ENCODE data around the gene FBRSL1.
A peak's percentile ranks its signal among the peaks of the same experiment; 100 is the strongest.

Gene FBRSL1

DNA sequence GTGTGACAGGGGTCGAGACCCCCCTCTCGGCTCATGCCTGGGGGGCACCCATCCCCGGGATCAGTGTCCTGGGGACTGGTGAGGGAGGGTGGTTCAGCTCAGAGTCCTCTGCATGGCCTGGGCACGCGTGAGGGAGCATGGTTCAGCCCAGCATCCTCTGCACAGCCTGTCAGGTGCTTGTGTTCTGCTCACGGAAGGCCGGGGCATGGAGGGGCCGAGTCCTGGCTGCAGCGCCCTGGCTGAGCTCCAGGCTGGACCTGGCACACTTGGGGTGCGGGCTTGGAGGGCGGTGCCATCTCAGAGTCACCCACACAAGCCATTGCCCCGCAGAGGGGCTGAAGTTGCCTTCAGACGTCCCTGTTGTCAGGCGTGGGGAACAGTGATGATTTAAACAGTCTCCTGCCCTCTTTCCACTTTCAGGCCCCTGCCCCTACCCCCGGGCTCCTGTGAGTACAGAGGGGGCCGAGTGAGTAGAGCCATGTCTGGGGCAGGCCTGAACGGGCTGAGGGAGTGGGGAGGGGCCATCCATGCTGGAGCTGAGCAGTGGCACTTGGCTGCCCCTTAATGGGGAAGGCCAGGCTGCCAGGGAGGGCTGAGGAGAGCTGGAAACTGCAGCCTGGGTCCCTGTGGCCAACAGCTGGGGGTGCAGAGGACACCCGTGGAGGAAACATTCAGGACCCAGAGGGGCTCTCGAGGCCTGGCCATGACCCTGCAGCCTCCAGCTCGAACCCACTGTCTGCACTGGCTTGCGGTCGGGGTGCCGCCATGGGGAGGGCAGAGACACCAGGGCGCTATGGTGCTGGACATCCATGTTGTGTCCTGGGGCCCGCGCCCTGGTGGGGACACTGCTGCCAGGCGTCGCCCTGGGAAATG is 22.5 kb downstream of the FBRSL1 start:
- no peak for DNase-seq

DNA sequence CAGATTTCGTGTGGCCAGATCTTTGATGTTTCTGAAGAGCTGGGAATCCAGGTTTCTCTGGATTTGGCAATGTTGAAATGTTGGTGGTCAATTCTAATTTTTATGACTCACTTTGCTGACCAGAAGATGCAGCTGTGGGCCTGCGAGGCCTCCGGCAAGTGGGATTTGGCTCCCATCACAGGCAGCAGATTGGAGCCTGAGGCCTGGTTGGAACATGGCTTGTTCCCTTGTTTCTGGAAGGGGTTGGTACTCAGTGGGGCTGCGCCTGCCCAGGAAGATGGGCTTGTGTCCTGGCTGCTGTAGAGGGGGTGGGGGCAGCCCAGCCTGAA is 23.1 kb downstream of the FBRSL1 start:
- DNase-seq = no peak

DNA sequence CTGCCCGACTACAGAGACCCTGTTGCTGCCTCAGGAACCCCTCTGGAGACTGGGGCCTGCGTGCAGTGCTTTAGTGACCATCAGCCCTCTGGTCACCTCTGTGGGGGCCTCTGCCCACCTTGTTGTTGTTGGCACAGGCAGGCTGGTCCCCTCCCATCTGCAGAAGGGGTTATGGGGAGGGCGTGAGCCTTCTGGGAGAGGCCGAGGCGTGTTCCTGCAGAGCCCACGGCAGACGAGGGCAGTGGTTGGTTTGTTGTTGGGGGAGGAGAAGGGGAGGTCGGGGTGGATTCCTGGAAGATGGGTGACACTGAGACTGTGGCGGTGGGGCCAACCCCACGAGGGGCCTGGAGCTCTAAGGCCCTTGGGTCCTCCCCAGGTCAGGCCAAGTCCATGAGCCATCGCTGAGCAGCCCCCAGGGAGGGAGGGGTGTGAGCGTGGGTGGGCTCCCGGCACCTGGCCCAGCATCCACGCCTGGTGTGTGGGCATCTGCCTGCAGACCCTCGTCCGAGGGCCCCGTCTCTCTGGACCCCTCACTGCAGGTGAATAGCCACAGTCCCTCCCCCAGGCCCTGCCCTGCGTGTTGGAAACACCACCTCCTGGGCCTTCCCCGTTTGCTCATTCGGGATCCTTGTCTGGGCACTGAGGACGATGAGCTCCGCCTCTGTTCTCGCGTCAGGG is 23.6 kb downstream of the FBRSL1 start:
- DNase-seq = no peak

DNA sequence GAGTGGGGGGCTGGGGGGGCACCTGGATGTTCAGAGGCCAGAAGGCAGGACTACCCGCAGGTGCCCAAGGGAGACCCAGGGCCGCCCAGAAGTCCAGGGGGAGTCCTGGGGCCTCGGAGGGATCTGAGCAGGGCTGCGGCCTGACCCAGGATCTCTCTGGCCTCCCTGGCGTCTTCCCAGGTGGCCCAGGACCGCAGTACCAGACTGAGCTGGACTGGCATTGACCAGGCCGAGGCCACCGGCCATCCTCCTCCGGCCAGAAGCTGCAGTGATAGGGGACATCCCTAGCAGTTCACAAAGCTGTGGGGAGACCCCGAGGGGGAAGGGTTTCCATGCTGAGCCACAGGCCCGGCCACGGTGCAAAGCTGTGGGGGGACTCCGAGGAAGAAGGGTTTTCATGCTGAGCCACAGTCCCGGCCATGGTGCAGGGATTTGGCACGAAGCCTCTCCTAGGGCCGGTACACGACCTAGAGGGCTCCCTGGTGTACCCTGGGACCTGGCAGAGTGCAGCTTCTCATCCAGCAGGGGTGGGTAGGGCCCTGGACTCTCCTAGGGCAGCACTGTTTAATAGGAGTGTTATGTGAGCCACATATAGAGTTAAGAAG is 24.4 kb downstream of the FBRSL1 start:
- DNase-seq = no peak

DNA sequence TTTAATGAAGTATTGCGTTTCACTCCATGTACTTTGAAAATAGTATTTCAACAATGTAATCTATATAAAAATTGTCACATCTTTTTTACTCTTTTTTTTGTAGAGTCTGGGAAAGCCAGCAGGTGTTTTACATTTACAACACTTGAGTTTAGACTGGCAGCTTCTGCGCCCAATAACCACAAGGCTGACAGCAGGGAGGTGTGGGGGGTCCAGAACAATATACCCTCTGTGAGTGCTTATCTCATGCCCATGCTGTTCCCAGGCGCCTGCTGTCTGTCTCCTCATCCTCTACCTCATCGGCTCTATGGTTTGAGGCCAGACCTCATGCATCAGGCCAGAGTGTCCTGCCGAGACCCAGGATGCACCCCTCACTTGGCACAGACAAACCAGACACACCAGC is 24.9 kb downstream of the FBRSL1 start:
- no peak for DNase-seq

DNA sequence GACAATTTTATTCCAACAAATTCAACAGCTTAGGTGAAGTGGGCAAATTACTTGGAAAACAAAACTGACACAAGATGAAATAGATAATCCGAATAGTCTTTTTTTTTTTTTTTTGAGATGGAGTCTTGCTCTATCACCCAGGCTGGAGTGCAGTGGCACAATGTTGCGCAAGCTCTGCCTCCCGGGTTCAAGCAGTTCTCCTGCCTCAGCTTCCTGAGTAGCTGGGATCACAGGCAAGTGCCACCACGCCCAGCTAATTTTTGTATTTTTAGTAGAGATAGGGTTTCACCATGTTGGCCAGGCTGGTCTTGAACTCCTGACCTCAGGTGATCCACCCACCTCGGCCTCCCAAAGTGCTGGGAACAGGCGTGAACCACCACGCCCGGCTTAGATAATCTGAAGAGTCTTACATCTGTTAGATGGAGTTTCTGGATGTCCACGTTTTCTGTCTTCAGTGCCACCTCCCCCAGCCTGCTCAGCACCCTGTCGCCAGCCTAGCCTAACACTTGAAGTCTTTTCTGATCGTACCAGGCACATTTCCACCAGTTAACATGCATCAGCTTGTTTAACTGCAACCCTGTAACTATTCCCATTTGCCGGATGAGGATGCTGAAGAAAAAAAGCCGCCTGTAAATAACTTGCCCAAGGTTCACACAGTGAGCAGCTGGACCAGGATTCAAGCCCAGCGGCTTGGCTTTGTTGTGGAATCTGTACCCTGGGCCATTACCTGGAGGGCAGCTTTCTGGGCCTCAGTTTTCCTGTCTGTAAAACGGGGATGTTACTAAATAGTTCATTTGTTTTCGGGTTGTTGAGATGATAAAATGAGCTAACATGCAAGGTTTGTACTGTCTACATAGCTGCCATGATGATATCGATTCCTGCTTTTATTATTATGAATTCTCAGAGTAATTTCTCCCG is 26.4 kb downstream of the FBRSL1 start:
- no peak for DNase-seq

DNA sequence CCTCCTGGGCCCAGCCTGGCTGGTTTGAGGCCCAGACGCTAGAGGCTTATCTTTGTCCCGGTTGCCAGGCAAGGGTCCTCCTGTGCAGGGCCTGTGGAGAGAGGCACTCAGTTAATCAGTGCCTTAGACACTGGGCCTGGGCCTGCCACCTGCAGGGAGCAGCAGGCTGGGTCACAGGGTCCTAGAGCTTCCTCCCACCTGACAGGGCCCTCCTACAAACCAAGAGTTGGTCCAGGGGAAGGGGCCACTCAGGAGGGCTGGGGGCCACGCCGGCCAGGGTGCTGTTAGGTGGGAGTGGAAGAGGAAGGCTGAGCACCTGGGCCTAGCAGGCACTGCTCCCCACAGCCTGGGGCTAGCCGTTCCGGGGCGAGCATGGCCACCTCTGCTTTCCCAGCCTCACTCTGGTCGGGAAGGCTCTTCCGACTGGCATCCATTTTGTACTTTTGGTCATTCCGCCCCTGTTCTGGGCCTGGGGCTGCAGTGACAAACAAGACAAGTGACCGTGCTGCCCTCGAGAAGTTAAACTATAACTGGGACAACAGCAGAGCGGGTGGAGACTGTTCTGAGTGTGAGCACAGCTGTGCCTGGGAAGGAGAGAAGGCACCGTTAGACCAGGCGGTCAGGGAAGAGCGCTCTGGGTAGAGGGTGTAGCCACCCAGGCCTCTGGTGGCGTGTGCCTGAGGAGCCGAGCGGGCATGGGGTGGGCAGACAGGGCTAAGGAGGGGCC is 27.2 kb downstream of the FBRSL1 start:
- no peak for DNase-seq

DNA sequence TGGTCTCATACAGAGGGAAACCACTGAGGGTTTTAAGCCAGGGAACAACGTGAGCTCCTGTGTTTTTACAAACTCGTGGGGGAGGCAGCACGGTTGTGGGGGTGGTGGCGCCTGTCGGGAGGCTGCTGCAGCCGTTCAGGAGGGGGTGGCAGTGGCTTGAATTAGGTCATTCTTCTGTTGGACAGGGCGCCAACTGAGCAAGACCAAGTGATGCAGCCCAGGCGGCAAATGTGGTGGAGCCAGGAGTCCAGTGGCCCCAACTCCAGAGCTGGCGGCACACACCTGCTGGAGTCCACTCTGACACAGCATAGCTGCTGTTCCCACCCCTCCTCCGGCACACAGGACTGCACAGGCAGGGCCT is 27.8 kb downstream of the FBRSL1 start:
- no peak for DNase-seq

DNA sequence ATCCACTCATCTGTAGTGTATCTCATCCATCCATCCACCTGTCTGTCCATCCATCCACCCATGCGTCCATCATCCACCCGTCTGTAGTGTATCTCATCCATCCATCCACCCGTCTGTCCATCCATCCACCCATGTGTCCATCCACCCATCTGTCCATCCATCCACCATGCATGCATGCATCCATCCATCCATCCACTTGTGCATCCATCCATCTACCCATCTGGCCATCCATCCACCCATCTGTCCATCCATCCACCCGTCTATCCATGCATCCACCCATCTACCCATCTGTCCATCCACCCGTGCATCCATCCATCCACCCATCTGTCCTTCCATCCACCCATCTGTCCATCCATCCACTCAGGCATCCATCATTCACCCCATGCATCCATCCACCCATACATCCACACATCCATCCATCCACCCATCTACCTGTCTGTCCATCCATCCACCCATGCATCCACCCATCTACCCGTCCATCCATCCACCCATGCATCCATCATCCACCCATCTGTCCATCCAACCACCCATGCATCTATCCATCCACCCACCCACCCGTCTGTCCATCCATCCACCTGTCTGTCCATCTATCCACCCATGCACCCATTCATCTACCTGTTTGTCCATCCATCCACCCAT is 28.5 kb downstream of the FBRSL1 start:
- DNase-seq = no peak

DNA sequence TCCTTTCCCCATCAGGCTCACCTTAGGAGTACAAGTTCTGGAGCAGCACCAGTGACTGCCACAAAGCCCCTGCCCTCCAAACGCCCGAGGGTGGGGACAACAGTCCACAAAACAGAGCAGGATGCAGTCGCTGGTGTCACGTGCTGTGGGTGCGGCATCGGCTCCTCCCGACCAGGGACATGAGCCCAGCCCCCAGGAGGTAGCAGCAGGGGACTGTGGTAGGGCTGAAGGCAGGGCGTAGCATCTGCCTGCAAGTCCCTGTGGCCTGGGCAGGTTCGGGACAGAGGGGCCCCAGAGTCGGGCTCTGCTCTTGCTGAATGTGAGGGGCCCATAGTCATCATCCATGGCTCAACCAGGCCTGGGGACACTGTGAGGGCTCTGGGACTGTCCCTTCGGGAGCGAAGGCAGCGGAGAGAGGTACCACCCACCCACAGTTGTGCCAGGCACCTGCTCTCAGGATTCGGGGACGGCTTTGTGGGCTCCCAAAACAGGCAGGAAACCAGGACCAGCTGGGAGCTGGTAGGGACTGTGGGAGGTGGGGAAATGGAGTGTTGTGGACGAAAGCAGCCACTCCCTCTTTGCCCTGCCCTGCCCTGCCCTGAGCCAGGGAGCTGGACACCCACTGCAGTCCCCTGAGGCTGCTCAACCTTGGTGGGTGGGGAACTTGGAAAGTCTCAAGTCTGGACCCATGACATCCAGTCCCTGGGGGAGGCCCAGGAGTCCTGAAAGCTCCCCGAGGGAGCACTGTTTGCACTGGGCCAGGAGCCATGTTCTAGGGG is 30.7 kb downstream of the FBRSL1 start:
- DNase-seq = no peak

DNA sequence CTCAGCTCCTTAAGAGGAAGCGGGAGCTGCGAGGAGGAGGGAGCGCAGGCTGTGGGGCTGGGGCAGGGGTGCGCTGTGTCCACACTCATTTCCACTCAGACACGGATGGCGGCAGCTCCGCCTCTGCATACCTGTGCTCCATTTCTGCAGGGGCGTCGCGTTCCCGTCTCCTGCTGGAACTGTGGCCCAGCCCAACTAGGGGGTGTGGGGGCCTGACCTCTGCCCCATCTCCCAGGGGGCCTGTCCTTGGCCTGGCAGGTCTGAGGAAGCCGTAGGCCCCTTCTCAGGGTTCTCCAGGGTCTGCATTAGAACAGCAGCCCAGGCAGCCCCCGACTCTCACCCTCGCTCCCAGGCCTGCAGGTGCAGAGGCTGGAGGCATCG is 31.2 kb downstream of the FBRSL1 start:
- no peak for DNase-seq

DNA sequence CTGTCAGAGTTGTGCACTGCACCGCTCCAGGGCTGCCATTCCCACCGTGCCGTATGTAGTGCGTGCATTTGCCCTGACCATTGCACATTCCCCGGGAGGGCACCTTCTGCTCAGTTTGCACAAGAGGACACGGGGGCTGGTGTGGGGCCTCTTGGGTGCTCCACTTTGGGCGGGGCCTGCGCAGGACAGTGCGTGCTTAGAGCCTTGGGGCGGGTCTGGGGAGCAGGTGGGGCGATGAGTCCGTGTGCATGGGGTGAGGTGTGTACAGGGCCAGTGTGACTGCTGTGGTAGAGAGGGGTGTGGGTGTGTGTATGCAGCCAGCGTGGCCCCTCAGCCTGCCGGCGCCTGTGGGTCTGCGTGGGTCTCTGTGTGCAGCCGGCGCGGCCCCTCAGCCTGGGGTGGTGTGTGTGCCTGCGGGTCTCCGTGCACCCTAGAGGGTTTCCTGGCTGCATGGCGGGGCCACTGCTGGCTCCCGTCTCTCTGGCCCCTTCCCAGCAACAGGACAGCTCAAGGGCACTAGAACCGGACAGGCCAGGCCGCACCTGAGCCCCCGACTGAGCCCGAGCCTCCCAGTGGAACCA is 31.9 kb downstream of the FBRSL1 start:
- no peak for DNase-seq

DNA sequence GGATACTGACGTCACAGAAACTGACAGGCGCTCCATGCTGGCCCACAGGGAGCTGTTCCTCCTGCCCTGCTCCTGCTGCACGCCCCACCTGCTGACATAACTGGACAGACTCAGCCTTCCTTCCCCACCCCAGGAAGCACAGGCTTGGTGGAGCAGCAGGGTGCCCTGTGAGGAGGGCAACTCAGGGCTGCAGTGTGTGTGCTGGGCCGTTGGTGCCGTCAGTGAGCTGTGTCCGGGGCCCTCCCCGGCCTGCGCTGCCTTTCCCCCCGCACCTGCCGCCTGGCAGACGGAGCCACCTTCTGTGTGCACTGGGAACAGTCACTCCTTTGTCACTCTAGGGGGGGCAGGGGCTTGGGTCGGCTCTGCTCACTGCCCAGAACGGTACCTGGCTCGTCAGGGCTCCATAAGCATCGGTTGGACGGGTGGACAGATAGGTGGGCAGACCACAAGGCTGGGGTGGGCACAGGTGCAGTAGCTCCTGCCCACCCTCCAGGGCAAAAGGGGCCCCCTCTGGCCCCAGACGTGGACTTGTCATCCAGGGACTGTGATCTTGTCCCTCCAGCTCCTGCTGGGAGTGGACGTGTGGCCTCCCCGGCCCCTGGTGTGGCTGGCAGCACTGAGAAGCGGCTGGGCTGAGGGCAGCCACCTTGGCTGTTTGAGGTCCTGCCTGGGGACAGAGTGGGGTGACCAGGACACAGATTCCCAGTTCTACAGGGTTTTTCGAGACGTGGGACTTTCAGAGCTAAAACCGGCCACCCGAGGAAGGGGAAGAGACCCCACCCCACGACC is 32.8 kb downstream of the FBRSL1 start:
- no peak for DNase-seq

DNA sequence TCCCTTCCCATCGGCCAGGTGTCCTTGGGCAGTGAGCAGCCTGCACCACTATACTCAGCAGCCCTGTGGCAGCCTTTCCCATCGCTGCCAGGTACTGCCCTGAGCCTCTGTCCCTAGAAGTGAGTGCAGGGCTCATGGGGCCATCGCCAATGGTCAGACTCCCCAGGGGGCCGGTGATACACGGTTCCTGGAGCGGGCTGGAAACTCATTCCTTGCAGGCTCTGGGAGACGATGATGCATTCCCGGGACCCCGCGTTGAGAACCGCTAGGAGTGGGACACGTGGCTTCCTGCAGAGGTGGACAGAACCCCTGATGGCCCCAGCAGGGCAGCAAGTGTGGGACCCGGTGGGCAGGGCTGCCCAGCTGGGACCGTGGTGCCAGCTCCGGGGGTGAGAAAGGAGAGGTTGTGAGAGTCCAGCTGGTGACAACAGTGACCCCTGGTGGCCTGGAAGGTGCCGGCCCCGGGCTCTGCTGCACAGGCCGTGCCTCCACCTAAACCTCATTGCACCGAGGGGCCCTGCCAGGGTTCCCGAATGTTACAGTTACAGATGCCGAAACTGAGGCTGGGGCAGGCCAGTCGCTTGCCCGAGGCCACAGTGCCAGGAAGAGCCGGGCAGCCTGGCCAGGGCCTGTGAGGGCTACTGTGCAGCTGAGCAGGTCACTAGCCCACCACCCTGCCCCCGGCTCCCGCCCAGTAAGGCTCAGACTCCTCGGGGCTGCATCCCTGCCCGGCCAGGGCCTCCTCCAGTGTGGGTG is 33.8 kb downstream of the FBRSL1 start:
- DNase-seq = peak; percentile 35 to 71 (median 59)

DNA sequence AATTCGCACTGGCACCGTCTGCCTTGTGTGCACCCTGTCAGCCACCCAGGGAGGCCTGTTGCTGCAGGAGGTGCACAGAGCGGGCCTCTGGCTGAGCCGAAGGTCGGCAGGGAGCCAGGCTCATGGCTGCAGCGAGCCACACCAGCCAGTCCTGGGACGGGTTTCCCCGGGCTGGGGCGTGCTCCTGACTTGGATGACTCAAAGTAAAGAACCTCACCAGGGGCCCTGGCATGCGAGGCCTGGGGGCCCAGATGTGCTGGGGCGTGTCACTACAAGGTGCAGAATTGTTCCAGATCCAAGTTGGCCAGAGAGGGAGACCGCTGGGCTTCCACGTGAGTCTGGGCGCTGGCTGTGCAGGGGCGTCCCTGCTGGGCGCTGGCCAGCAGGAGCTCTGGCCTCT is 34.5 kb downstream of the FBRSL1 start:
- no peak for DNase-seq

DNA sequence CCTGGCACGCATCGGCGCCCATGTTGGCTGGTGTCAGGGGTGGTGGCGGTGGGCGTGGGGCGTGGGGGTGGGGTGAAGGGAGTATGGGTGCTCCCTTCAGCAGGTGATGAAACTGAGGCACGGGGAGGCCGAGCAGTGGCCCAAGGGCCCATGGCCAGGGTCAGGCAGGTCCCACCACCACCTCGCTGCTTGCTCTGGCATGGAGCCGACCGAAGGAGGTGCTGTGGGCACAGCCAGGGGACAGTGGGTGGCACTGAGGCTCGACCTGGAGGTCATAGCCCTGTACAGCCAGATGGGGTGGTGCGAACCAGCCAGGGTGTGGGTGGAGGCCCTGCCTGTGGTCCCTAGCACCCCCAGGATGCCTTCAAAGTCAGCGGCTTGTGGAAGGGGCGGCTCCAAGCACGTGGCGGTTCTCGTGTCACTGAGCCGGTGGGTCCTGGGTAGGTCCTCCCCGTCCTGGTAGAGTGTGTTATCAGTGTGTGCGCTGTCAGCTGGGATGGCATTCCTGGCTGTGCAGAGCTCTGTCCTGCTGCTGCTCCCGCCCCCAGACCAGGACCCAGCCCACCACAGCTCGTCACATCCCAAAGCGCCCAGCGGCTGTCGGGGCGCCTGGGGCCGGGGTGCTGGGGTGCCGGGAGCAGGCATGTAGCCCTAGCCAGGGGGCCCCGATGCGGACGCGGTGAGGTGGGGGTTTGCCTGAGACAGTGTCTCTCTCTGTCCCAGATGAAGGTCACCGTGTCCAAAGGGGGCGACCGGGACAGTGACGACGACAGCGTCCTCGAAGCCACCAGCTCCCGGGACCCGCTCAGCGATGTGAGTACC is 35.3 kb downstream of the FBRSL1 start:
- no peak for DNase-seq

DNA sequence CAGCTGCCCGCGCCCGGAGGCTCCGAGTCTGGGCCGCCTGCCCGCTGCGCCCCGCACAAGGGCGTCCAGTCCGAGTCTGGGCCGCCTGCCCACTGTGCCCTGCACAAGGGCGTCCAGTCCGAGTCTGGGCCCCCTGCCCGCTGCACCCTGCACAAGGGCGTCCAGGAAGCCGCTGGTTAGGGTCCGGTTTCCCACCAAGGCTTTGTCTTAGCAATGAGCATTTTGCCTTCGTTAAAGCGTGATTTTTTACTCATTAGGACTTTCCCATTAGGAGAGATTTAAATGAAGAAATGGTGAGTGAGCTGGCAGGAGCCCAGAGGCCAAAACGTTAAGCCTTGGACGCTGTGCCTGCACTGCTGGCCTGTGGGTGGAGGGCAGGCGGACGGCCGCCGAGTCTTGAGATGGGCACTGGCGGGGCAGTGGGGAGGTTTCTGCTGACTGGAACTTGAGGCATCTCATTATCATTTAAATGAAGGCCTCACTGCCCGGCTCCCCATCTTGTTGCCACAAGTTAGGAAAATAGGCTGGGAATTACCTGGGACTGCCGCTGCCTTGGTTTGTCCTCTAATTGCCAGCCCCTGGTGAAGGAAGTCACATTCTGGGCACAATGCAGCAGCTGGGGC is 36.0 kb downstream of the FBRSL1 start:
- no peak for DNase-seq
